KMS-11 (cell line): ENCODE measurements around the gene SPHK1.

Experiments used
- H2AFZ ChIP-seq: fragments of 200-600 bp; sonication (generic); 2 replicates; pipeline ENCODE4 v1.6.1; 2016; ENCODE audit warnings: antibody characterized with exemption, mixed run types, low read depth
- H3K27ac ChIP-seq: fragments of 200-600 bp; sonication (generic); 2 replicates; pipeline ENCODE4 v1.6.1; 2016; ENCODE audit warnings: mild to moderate bottlenecking, mixed run types
- H3K27me3 ChIP-seq: fragments of 200-600 bp; sonication (generic); 2 replicates; pipeline ENCODE4 v1.6.1; 2017; ENCODE audit warnings: mild to moderate bottlenecking, low read depth, mixed run types, moderate library complexity; ENCODE audit not compliant: insufficient read depth
- H3K36me3 ChIP-seq: fragments of 200-600 bp; sonication (generic); 2 replicates; pipeline ENCODE4 v1.6.1; 2017; ENCODE audit warnings: mild to moderate bottlenecking, mixed run types; ENCODE audit not compliant: insufficient read depth
- H3K4me1 ChIP-seq: fragments of 200-600 bp; sonication (generic); 2 replicates; pipeline ENCODE4 v1.6.1; 2016; ENCODE audit warnings: mild to moderate bottlenecking, low read depth, mixed run types; ENCODE audit not compliant: poor library complexity, severe bottlenecking
- H3K4me2 ChIP-seq: fragments of 200-600 bp; sonication (generic); 2 replicates; pipeline ENCODE4 v1.7.0; 2016; ENCODE audit warnings: mild to moderate bottlenecking, mixed run types
- H3K4me3 ChIP-seq: fragments of 200-600 bp; sonication (generic); IDR thresholded peaks from 2 replicates; pipeline ENCODE4 v1.6.1; 2017; ENCODE audit warnings: low read depth, low read length, mixed read lengths; ENCODE audit not compliant: insufficient read depth
- H3K79me2 ChIP-seq: fragments of 200-600 bp; sonication (generic); 2 replicates; pipeline ENCODE4 v1.6.1; 2016; ENCODE audit warnings: low read depth, mixed run types; ENCODE audit not compliant: insufficient read depth
- H3K9ac ChIP-seq: fragments of 200-600 bp; sonication (generic); 2 replicates; pipeline ENCODE4 v1.6.1; 2016; ENCODE audit warnings: mild to moderate bottlenecking, mixed run types
- H4K20me1 ChIP-seq: fragments of 200-600 bp; sonication (generic); 2 replicates; pipeline ENCODE4 v1.6.1; 2016; ENCODE audit warnings: mild to moderate bottlenecking, mixed run types; ENCODE audit not compliant: insufficient read depth
- CTCF ChIP-seq: fragments of 200-600 bp; sonication (generic); conservative IDR thresholded peaks from 2 replicates; pipeline ENCODE4 v1.6.1; 2017; ENCODE audit warnings: low read depth, mild to moderate bottlenecking, antibody characterized with exemption, low read length, moderate library complexity, mixed read lengths

SPHK1 gene

GRCh38 chr17:76398523-76399174 lies 14.2 kb downstream of the SPHK1 start:
- H3K9ac ChIP-seq, result no peak overlapping the region
- no peaks in the 10 kb centered on the region for H3K27me3 ChIP-seq
- no peaks in the 10 kb centered on the region for H3K4me1 ChIP-seq
- H4K20me1 ChIP-seq, result no peaks in the 10 kb centered on the region
- no peak overlapping the region for H3K4me2 ChIP-seq
- no peak overlapping the region for H3K27ac ChIP-seq
- H2AFZ ChIP-seq, result no peak overlapping the region
- H3K79me2 ChIP-seq, result no peaks in the 10 kb centered on the region
- TF ChIP-seq CTCF, result no peak
- H3K4me3 ChIP-seq, result no peak overlapping the region
- H3K36me3 ChIP-seq, result no peaks in the 10 kb centered on the region; the same call in 1 of the 2 replicates

GRCh38 chr17:76399175-76400172 lies 15.1 kb downstream of the SPHK1 start:
- Histone ChIP-seq H3K4me1 (no peaks in the 10 kb centered on the region), H3K4me2 (no peak overlapping the region), H3K9ac (no peak overlapping the region), H3K27ac (no peak overlapping the region), H3K4me3 (no peak overlapping the region), H2AFZ (no peak overlapping the region), H3K79me2 (no peaks in the 10 kb centered on the region), H3K36me3 (no peaks in the 10 kb centered on the region; the same call in 1 of the 2 replicates), H4K20me1 (no peaks in the 10 kb centered on the region), H3K27me3 (no peaks in the 10 kb centered on the region)
- no peak for TF ChIP-seq CTCF

- Histone ChIP-seq H3K36me3 (no peaks in the 10 kb centered on the region; the same call in 1 of the 2 replicates), H4K20me1 (no peaks in the 10 kb centered on the region), H3K4me1 (no peaks in the 10 kb centered on the region), H2AFZ (no peak overlapping the region), H3K4me2 (no peak overlapping the region), H3K27ac (no peak overlapping the region), H3K4me3 (no peak overlapping the region), H3K79me2 (peaks cover 9% of the 10 kb centered on the region; the same call in 1 of the 2 replicates), H3K27me3 (no peaks in the 10 kb centered on the region), H3K9ac (no peak overlapping the region)
- TF ChIP-seq CTCF, result no peak
These were observed 18.3 kb downstream of the SPHK1 start for GRCh38 chr17:76402711-76403110.

- H3K36me3 ChIP-seq, result no peaks in the 10 kb centered on the region; the same call in 1 of the 2 replicates
- H3K79me2 ChIP-seq, result peaks cover 10% of the 10 kb centered on the region; the same call in 1 of the 2 replicates
- H3K9ac ChIP-seq, result no peak overlapping the region
- H2AFZ ChIP-seq, result no peak overlapping the region
- no peak overlapping the region for H3K4me2 ChIP-seq
- H3K27me3 ChIP-seq, result no peaks in the 10 kb centered on the region
- no peaks in the 10 kb centered on the region for H4K20me1 ChIP-seq
- no peak overlapping the region for H3K4me3 ChIP-seq
- H3K27ac ChIP-seq, result no peak overlapping the region
- H3K4me1 ChIP-seq, result peaks cover 12% of the 10 kb centered on the region
- TF ChIP-seq CTCF, result no peak
These were observed 19.8 kb downstream of the SPHK1 start for GRCh38 chr17:76404256-76404655.
